K562 (cell line): Measurements from ENCODE around the gene PPM1F.

Source experiments
- EZH2 ChIP-seq: IDR thresholded peaks from 2 replicates; pipeline ENCODE4 v1.6.1; 2012; ENCODE audit warnings: low read depth, mild to moderate bottlenecking, inconsistent platforms, low read length, borderline replicate concordance
- JUN ChIP-seq, 2 experiments: sonication (generic) in 1 of 2; formaldehyde crosslinking in 1 of 2; IDR thresholded peaks; 2 replicates each; pipeline versions ENCODE4 v1.6.1 to v1.8.0; 2012 to 2022; ENCODE audit warnings: borderline replicate concordance in 2 of 2, mild to moderate bottlenecking in 2 of 2, improper control_type of control experiment in 1 of 2, low read depth in 1 of 2, low read length in 1 of 2, missing genetic modification reagents in 1 of 2
- TCF7L2 ChIP-seq: fragments of 150-350 bp; IDR thresholded peaks from 2 replicates; pipeline ENCODE4 v1.6.1; 2016; ENCODE audit warnings: low read depth, mild to moderate bottlenecking, low read length, moderate library complexity
- XRCC3 ChIP-seq: fragments of 450-650 bp; IDR thresholded peaks from 2 replicates; pipeline ENCODE4 v1.6.1; 2017; ENCODE audit warnings: mild to moderate bottlenecking, moderate library complexity
- YY1 ChIP-seq, 3 experiments: IDR thresholded peaks; 2 replicates each; pipeline ENCODE4 v1.6.1; 2011; ENCODE audit warnings: low read length in 2 of 3, mild to moderate bottlenecking in 2 of 3, moderate library complexity in 2 of 3, borderline replicate concordance in 1 of 3, control low read depth in 1 of 3, low read depth in 1 of 3; ENCODE audit not compliant: insufficient read depth in 3 of 3, insufficient replicate concordance in 2 of 3, control insufficient read depth in 1 of 3, insufficient read length in 1 of 3; ENCODE audit errors: extremely low read depth in 1 of 3

- TF ChIP-seq EZH2: no peak
- no peak for TF ChIP-seq YY1 (IDR thresholded peaks at IDR 0.05; ENCODE audit: borderline replicate concordance in 1 of 3, control insufficient read depth in 1 of 3, extremely low read depth in 1 of 3, insufficient read depth in 3 of 3, insufficient read length in 1 of 3, insufficient replicate concordance in 2 of 3, low read depth in 1 of 3, low read length in 2 of 3)
- no peak for TF ChIP-seq XRCC3
- no peak for TF ChIP-seq JUN (IDR thresholded peaks at IDR 0.05; ENCODE audit: borderline replicate concordance, low read depth, low read length)
- no peak for TF ChIP-seq JUN (CRISPR knock-in tag; IDR thresholded peaks at IDR 0.05; ENCODE audit: borderline replicate concordance)
- TF ChIP-seq TCF7L2: no peak
Measured at GRCh38 chr22:21991774-21992173, 39.1 kb upstream of the PPM1F start.
